GM12875 (cell line): ENCODE measurements around the gene COA3.

Experiments
- H3K4me3 ChIP-seq: one replicate; pipeline ENCODE4 v1.5.1; 2011; ENCODE audit warnings: low read depth, low read length, control low read depth
- CTCF ChIP-seq: IDR thresholded peaks from 2 replicates; pipeline ENCODE4 v1.5.1; 2011; ENCODE audit warnings: low read depth, mild to moderate bottlenecking, control low read depth, inconsistent platforms, low read length, moderate library complexity, borderline replicate concordance; ENCODE audit not compliant: insufficient read depth

The COA3 gene

GRCh38 chr17:42832213-42832933 is 33.9 kb upstream of the COA3 start:
- H3K4me3 ChIP-seq = peak overlapping the region; percentile 92

GRCh38 chr17:42830971-42831370 is 32.5 kb upstream of the COA3 start:
- TF ChIP-seq CTCF = no peak
- no peak overlapping the region for H3K4me3 ChIP-seq

More at GRCh38 chr17:42832213-42832933, 33.9 kb upstream of the COA3 start:
- no peak for TF ChIP-seq CTCF

DNA sequence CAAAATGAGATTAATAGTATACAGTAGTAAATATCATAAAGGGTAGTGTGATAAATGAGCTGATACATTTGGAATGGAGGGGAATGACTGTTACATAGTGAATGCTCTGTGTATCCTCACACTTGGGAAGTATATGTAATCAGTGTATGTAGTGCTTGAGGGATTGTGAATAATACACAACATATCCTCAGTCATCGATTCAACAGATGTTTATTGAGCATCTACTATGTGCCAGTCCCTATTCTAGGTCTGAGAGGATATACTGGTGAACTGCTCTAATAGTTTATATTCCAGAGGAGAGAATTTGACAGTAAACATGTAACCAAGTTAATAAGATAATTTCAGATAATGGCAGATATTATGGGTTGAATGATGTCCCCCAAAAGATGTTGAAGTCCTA is 29.0 kb upstream of the COA3 start:
- H3K4me3 ChIP-seq = no peak overlapping the region
- TF ChIP-seq CTCF = no peak

DNA sequence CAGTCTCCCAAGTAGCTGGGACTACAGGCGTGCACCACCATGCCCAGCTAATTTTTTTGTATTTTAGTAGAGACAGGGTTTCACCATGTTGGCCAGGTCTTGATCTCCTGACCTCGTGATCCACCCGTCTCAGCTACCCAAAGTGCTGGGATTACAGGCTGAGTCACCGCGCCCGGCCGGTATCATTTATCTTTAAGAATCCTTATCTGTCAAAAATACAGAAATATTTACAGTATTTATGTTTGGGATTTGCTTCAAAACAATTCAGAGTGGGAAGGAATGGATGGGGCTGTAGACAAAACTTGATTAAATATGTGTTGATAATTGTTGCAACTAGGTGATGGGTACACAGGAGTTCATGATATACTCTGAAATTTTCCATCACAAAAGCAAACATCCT is 22.7 kb upstream of the COA3 start:
- H3K4me3 ChIP-seq = no peak overlapping the region

GRCh38 chr17:42819939-42820535 is 21.5 kb upstream of the COA3 start:
- peak; percentile 78 for TF ChIP-seq CTCF

More for the DNA sequence above, 22.7 kb upstream of the COA3 start:
- no peak for TF ChIP-seq CTCF

GRCh38 chr17:42818379-42818778 is 19.9 kb upstream of the COA3 start:
- TF ChIP-seq CTCF = no peak
- H3K4me3 ChIP-seq = no peak overlapping the region

More at GRCh38 chr17:42819939-42820535, 21.5 kb upstream of the COA3 start:
- H3K4me3 ChIP-seq = no peak overlapping the region

- no peak overlapping the region for H3K4me3 ChIP-seq
- no peak for TF ChIP-seq CTCF
Observed at GRCh38 chr17:42817866-42818265, 19.4 kb upstream of the COA3 start.
